GM19467 (cell line): ENCODE data around the gene IFNGR2.
A peak's percentile ranks its signal among the peaks of the same experiment; 100 is the strongest.
"Not testable (repeated sequence)": the region's sequence is repeated elsewhere in the genome, so short reads cannot be mapped to it uniquely, and the experiment has no call there.

Source experiments
- ATAC-seq: cut with Tn5 transposase; IDR thresholded peaks from one replicate; pipeline ENCODE4 v1.9.1; 2021; ENCODE audit warnings: mild to moderate bottlenecking, moderate library complexity; ENCODE audit not compliant: unreplicated experiment

Gene IFNGR2

GRCh38 chr21:33375101-33375644 is 28.0 kb upstream of the IFNGR2 start:
- ATAC-seq = no peak

GRCh38 chr21:33377221-33377920 is 25.8 kb upstream of the IFNGR2 start:
- ATAC-seq = no peak

- no peak for ATAC-seq
These were observed 25.1 kb upstream of the IFNGR2 start for GRCh38 chr21:33378081-33378480.

- not testable (repeated sequence) for ATAC-seq
These were observed 23.3 kb upstream of the IFNGR2 start for GRCh38 chr21:33379934-33380333.

- peak; percentile 55 for ATAC-seq
These were observed 22.7 kb upstream of the IFNGR2 start for GRCh38 chr21:33380483-33380998.

GRCh38 chr21:33381381-33381780 is 21.8 kb upstream of the IFNGR2 start:
- ATAC-seq = not testable (repeated sequence)

GRCh38 chr21:33383056-33383888 is 19.9 kb upstream of the IFNGR2 start:
- peak; percentile 63 for ATAC-seq

GRCh38 chr21:33384841-33385331 is 18.3 kb upstream of the IFNGR2 start:
- no peak for ATAC-seq

- no peak for ATAC-seq
These were observed 16.9 kb upstream of the IFNGR2 start for GRCh38 chr21:33386222-33386784.

- no peak for ATAC-seq
These were observed 15.9 kb upstream of the IFNGR2 start for GRCh38 chr21:33387294-33387693.

- no peak for ATAC-seq
These were observed 15.0 kb upstream of the IFNGR2 start for GRCh38 chr21:33388188-33388587.

GRCh38 chr21:33390479-33390878 is 12.7 kb upstream of the IFNGR2 start:
- no peak for ATAC-seq

- ATAC-seq = no peak
These were observed 11.6 kb upstream of the IFNGR2 start for GRCh38 chr21:33391656-33392055.

GRCh38 chr21:33392284-33392985 is 10.8 kb upstream of the IFNGR2 start:
- ATAC-seq = no peak

GRCh38 chr21:33393348-33393747 is 9.9 kb upstream of the IFNGR2 start:
- no peak for ATAC-seq

GRCh38 chr21:33394260-33394659 is 9.0 kb upstream of the IFNGR2 start:
- no peak for ATAC-seq

GRCh38 chr21:33395891-33396331 is 7.3 kb upstream of the IFNGR2 start:
- ATAC-seq = no peak

GRCh38 chr21:33396436-33396835 is 6.8 kb upstream of the IFNGR2 start:
- ATAC-seq = no peak

- ATAC-seq = no peak
These were observed 6.3 kb upstream of the IFNGR2 start for GRCh38 chr21:33396951-33397350.

- no peak for ATAC-seq
These were observed 5.5 kb upstream of the IFNGR2 start for GRCh38 chr21:33397717-33398116.
